OCI-M2 (cell line): ENCODE results near the gene LEUTX.
"Not testable (repeated sequence)": the region's sequence is repeated elsewhere in the genome, so short reads cannot be mapped to it uniquely, and the experiment has no call there.

Experiments
- DNase-seq: peaks from one replicate; lab custom pipeline; 2025; ENCODE audit not compliant: unreplicated experiment; lab: John Stamatoyannopoulos, UW

The LEUTX gene, protein sequence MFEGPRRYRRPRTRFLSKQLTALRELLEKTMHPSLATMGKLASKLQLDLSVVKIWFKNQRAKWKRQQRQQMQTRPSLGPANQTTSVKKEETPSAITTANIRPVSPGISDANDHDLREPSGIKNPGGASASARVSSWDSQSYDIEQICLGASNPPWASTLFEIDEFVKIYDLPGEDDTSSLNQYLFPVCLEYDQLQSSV

DNA sequence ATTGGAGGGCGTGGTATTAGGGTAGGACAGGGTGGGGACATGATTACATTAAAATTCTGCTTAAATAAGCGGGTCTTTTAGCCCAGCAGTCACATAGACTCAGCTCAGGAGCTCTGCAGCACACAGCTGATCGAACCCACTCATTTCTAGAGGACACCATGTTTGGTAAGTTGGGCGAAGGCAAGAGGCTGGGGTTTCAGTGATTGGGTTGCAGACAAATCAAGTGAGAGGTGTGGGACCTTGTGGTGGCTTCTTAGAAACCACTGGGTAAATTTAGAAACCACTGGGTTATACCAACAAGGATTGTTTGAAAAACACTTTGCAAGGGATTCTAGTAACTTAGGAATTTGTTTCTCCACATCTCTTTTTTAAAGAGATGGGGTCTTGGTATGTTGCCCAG lies at the start of gene LEUTX:
Gene LEUTX, plus strand, starts transcription at position 92 of the 400 bp plus-strand sequence. Its CDS starts 67 bp downstream, at position 159.
- no peak for DNase-seq

DNA sequence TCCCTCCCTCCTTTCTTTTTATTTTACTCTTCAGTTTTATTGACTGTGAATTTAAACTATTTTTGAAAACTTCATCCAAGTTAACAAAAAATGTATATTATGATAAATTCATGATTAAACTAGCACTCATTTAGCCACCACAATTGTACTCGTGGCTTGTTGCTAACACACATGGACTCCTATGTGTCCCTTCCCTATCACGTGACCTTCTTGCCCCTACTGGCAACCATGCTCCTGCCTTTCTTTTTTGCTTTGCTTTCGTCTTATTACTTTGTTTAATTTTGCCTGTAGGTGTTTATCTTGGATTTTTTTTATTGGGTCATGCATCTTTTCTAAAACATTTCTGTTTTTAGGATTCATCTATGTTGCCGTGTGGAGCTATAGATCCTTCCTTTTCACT lies 49.1 kb upstream of the LEUTX start:
- DNase-seq = no peak

DNA sequence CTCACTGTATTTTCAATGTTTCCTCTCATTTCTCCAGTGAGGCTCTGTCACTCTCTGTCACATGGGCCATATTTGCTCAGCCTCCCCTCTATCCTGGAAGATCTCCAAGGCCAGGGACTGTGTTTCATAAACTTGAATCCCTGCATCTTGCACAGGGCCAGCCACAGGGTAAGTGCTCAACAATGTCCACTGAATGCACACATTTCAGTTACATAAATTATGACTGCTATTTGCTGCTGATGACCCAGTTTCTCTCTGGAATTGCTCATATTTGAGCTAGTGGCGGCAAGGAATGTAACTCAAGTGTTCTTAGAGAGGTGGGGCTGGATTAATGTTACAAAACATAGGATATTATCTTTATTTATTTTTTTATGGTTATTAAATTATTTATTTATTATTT lies 47.0 kb upstream of the LEUTX start:
- no peak for DNase-seq

DNA sequence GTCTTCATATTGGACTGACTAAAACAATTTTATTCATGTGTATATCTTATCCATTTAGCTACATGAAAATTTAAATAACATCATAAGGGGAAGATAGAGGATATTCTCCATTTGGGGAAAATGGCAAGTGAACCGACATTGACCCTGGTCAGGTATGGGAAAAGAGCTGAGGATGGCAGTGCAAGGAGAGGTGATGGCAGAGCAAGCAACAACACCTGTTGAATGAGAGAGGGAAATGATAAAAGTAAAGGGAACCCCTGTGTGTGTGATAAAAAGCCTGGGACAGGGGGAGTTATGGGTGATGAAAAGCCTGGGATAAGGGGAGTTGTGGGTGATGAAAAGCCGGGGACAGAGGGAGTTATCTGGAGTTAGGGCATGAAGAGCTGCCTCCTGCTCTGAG lies 44.8 kb upstream of the LEUTX start:
- DNase-seq = no peak

GRCh38 chr19:39735688-39736087 lies 43.0 kb upstream of the LEUTX start:
- DNase-seq = no peak

DNA sequence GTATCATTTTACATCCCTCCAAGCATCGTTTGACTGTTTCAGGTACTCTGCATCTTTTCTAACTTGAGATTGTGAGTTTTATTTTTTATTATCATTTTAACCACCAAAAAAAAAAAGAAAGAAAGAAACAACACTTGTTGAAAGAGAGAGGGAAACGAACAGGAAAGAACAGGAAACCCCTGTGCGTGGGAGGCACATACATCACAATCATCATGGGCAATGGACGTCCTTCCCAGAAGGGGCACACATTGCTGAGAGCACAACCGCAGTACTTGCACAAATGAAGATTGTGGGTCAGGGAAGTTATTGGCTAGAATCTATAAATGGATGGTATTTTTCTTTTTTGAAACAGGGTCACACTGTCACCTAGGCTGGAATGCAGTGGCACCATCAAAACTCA lies 42.6 kb upstream of the LEUTX start:
- no peak for DNase-seq

GRCh38 chr19:39737351-39737750 lies 41.3 kb upstream of the LEUTX start:
- no peak for DNase-seq

DNA sequence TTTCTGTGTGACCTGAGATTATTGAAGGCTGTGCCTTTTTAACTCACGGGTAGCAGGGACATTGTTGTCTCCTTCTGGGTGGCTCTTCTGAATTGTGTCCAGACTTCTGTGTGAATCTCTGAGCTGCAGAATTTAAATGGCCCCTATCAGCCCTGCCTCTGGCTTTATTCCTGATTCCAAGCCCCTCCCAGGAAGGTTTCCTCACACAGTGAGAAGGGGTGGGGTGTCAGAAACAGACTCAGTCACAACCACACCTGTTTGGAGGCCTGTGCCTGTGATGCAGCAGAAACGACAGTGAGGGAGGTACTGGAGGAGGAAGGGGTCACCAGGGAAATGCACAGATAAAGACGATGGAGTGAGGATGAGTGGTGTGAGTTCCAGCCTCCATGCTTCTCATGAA lies 40.8 kb upstream of the LEUTX start, which contains the start of gene CLC:
Gene CLC, minus strand, starts transcription at position 139 of the 400 bp plus-strand sequence. Its CDS starts 77 bp downstream, at position 62.
- no peak for DNase-seq

DNA sequence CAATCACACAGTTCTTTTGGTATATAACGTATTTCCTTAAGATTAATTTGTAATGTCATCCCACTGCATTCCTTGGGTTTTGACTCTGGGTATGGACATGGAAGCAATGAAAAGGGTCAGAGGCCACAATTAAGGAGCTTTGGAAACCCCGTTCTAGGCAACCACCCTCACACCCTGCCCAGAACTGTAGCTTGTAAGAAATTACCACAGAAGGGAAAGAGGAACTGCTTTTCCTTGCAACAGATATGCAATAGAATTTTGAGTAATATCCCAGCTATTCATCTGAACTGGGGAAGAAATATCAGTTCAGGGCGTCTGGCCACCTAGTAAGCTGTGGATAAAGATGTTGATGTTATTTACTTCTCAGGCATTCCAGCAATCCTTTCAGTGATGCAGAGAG lies 39.8 kb upstream of the LEUTX start:
- DNase-seq = no peak

DNA sequence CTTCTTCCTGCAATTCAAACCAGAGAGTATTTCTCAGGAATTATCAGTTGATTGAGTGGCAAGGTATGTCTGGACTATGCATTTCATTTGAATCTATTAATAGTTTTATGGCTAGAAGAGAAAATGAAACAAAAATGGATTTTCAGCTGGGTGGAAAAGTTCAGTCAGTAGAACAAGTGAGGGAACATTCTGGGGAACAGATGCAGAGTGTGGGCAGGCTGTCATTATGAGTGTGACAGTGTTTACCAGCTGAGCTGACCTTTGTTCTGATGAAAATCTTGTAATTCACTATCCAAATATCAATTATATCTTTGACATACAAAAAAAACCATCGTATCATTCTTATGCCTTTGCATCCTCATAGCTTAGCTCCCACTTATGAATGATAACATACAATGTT lies 38.3 kb upstream of the LEUTX start:
- no peak for DNase-seq

GRCh38 chr19:39745643-39746042 lies 33.0 kb upstream of the LEUTX start:
- DNase-seq = no peak

- DNase-seq = no peak
Measured at GRCh38 chr19:39746836-39747529, 31.7 kb upstream of the LEUTX start.

DNA sequence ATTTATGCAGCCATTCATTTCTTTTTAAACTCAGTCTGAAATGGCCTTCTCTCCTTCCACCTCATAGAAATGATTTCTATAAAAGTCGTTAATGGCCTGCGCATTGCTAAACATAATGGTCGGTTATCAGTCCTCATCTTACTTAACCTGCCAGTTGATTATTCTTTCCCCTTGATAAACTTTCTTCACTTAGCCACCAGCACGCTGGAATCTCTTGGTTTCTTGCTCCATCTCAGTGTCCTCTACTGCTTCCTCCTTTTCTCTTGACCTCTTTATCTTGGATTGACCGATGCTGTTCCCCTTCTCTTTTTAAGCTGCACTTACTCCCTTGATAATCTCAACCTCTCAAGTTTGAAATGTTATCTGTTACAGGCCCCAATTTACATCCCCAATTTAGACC lies 28.7 kb upstream of the LEUTX start:
- no peak for DNase-seq

GRCh38 chr19:39752390-39752789 lies 26.3 kb upstream of the LEUTX start:
- no peak for DNase-seq

DNA sequence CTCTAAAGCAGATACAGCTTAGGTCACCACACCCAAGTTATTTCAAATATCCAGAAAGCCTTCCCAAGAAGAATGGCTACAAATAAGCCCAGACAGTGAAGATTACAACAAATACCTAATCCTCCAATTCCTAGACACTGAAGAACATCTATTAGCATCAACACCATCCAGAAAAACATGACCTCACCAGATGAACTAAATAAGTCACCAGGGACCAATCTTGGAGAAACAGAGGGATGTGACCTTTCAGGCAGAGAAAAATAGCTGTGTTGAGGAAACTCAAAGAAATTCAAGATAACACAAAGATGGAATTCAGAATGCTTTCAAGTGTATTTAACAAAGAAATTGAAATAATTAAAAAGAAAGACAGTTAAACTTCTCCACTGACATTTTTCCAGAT lies 25.9 kb upstream of the LEUTX start:
- no peak for DNase-seq

GRCh38 chr19:39754544-39754943 lies 24.1 kb upstream of the LEUTX start:
- no peak for DNase-seq

- DNase-seq = no peak
Measured at GRCh38 chr19:39754971-39755370, 23.7 kb upstream of the LEUTX start.

- DNase-seq = no peak
Measured at GRCh38 chr19:39759457-39760184, 19.0 kb upstream of the LEUTX start.

DNA sequence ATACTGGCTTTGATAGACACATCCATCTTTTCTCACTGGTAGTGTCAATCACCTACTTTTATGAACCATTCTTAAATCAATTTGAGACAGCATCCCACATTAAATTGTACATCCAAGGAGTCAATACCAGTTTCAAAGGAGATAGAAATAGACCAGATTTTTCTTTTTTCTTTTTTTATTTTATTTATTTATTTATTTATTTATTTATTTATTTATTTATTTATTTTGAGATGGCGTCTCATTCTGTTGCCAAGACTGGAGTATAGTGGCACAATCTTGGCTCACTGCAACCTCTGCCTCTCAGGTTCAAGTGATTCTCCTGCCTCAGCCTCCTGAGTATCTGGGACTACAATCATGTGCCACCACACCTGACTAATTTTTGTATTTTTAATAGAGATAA lies 16.8 kb upstream of the LEUTX start:
- not testable (repeated sequence) for DNase-seq

- DNase-seq = no peak
Measured at GRCh38 chr19:39765091-39766076, 13.3 kb upstream of the LEUTX start.

DNA sequence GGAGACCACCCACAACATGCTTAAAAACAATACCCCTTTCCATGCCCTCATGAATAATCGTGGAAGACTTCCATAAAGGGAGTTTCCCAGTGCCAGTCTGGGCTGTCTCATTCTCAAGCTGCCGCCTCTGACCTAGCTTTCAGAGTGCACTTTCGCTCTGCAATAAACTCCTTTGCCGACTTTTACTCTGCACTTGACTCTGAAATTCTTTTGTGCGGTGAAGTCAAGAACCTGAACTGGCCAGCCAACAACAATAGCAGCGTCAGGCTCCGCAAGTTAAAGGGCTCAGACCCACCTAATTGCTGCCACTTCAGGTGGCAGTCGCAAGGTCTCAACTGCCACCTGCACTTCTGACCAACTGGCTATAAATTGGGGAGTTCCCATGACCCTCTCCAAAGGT lies 10.3 kb upstream of the LEUTX start:
- DNase-seq = no peak
